Nephron (organoid): ENCODE results near the gene PYGO2.

Experiments
- H3K27ac Mint-ChIP-seq, 3 experiments: 2 replicates each; pipeline ENCODE4 v1.8.0; 2020; ENCODE audit warnings: mixed read lengths in 3 of 3, mild to moderate bottlenecking in 2 of 3, moderate library complexity in 1 of 3
- H3K27me3 Mint-ChIP-seq: 2 replicates; pipeline ENCODE4 v1.8.0; 2021; ENCODE audit warnings: low read depth, mild to moderate bottlenecking, moderate library complexity, mixed read lengths
- H3K36me3 Mint-ChIP-seq: 2 replicates; pipeline ENCODE4 v1.8.0; 2020; ENCODE audit warnings: low read depth, mixed read lengths
- H3K4me1 Mint-ChIP-seq: 2 replicates; pipeline ENCODE4 v1.8.0; 2020; ENCODE audit warnings: mixed read lengths
- H3K4me3 Mint-ChIP-seq, 3 experiments: 2 replicates each; pipeline ENCODE4 v1.8.0; 2020; ENCODE audit warnings: mild to moderate bottlenecking in 3 of 3, mixed read lengths in 3 of 3, moderate library complexity in 2 of 3
- H3K9me3 Mint-ChIP-seq: 2 replicates; pipeline ENCODE4 v1.8.0; 2020; ENCODE audit warnings: mixed read lengths
- TF ChIP-seq, protein P1 (sequence below), 3 experiments: fragments of 200-600 bp; sonication (generic); IDR thresholded peaks; one replicate each; pipeline ENCODE4 v1.5.0; 2021; ENCODE audit warnings: antibody characterized with exemption in 3 of 3; ENCODE audit not compliant: unreplicated experiment in 3 of 3

Gene PYGO2

DNA sequence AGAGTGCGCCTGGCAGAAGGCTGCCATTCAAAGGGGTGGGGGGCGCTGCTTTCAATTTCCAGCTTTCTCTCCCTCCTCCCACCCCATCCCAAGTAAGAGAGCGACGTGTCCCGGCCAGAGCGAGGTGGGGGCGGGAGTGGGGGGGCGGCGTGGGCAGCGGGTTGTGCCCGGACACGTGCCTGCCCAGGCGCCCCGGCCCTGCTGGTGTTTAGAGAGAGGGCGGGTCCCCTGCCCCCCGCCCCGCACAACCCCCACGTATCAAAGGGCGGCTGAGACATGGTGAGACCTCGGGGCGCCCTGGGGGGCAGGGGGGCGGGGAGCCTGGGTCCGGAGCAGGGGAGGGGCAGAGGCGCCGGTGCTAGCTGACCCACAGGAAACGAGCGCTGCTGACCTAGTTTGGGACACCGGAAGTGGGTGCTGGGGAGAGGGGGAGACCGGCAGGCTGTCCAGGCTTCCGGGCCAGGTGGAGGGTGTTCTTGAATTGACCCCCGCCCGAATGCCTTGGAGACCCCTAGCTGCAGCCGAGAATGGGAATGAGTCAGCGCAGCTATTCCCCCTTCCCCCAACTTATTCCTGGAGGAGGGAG is 42.3 kb upstream of the PYGO2 start:
- peaks cover 24% of the 10 kb centered on the region for H3K4me1 Mint-ChIP-seq
- H3K9me3 Mint-ChIP-seq = no peaks in the 10 kb centered on the region
- no peaks in the 10 kb centered on the region for H3K36me3 Mint-ChIP-seq
- peak overlapping the region; percentile 92 to 96 (median 92) for H3K4me3 Mint-ChIP-seq
- TF ChIP-seq, protein P1, sequence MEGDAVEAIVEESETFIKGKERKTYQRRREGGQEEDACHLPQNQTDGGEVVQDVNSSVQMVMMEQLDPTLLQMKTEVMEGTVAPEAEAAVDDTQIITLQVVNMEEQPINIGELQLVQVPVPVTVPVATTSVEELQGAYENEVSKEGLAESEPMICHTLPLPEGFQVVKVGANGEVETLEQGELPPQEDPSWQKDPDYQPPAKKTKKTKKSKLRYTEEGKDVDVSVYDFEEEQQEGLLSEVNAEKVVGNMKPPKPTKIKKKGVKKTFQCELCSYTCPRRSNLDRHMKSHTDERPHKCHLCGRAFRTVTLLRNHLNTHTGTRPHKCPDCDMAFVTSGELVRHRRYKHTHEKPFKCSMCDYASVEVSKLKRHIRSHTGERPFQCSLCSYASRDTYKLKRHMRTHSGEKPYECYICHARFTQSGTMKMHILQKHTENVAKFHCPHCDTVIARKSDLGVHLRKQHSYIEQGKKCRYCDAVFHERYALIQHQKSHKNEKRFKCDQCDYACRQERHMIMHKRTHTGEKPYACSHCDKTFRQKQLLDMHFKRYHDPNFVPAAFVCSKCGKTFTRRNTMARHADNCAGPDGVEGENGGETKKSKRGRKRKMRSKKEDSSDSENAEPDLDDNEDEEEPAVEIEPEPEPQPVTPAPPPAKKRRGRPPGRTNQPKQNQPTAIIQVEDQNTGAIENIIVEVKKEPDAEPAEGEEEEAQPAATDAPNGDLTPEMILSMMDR (IDR thresholded peaks at IDR 0.05; ENCODE audit: unreplicated experiment in 3 of 3) = no peak
- H3K27me3 Mint-ChIP-seq = no peaks in the 10 kb centered on the region
- H3K27ac Mint-ChIP-seq = peak overlapping the region; percentile 69 to 91 (median 79)

DNA sequence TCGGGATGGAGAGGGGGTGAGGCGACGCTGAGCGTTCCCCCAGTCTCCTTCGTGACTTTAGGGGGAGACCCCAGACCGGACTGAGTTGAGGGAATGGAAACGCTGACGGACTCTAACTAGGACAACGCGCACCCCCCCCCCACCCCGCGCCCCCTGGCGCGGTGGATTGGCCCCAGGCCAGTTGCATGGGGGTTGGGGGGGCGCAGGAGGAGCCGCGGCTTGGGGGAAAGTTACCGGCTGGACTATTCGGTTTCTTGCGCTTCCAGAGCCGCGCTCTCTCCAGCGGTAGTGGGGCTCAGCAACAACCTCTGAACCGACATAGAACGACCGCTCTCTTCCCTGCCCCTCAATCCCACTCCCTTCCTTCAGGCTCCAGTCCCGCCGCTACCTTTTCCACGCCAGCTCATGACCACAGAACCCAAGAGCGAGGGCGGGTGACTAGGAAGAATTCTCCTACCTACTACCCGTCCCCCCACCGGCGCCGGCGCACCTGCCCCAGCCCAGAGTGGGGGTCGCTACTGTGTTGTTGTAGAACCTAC is 41.7 kb upstream of the PYGO2 start:
- no peaks in the 10 kb centered on the region for H3K9me3 Mint-ChIP-seq
- peak overlapping the region; percentile 92 to 96 (median 92) for H3K4me3 Mint-ChIP-seq
- H3K27me3 Mint-ChIP-seq = no peaks in the 10 kb centered on the region
- no peaks in the 10 kb centered on the region for H3K36me3 Mint-ChIP-seq
- peaks cover 25% of the 10 kb centered on the region for H3K4me1 Mint-ChIP-seq
- H3K27ac Mint-ChIP-seq = peak overlapping the region; percentile 69 to 91 (median 79)
- TF ChIP-seq, protein P1 (IDR thresholded peaks at IDR 0.05; ENCODE audit: unreplicated experiment in 3 of 3) = no peak

DNA sequence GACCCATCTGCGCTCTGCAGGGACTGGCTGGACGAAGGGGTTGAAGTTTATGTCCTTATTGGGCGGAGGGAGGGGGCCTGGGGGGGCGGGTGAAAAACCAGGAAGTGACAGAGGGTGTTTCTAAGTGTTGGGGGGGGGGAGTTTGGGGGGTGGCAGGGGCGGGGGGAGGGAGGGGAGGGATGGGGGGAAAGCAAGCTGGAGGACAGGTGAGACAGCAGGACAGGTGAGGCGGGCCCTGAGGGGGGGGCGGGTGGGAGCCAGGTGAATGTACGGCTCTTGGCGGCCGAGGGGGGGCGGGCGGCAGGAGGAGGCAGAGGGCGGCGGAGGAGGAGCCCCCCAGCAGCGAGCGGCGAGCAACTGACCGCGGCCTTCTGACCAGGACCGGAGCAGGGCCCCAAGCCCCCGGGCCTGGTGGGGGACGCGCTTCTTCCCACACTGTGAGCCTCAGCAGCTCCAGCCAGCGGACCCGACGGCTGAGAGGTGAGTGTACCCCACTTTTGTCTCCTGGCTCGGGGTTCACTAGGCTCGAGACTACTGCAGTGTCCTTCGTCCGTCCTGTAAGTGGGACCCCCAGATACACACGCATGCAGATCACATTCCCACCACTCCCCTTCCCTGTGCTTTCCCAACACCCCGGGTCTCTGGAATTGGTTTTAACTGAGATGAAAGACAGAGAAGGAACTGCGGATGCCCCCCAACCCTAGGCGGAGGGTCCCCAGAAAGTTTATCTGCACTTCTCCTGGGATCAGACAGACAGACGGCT is 41.1 kb upstream of the PYGO2 start, which contains the start of gene ZBTB7B:
Gene ZBTB7B, plus strand, starts transcription at position 339 of the 763 bp plus-strand sequence. CDS start 11,859 bp downstream, outside the sequence.
- Mint-ChIP-seq H3K36me3 (no peaks in the 10 kb centered on the region), H3K27ac (peak within 1 kb of the TSS; percentile 79 to 93 (median 83)), H3K4me1 (peaks cover 25% of the 10 kb centered on the region), H3K27me3 (no peaks in the 10 kb centered on the region), H3K9me3 (no peaks in the 10 kb centered on the region), H3K4me3 (peak within 1 kb of the TSS; percentile 92 to 96 (median 92))
- TF ChIP-seq, protein P1 (IDR thresholded peaks at IDR 0.05; ENCODE audit: unreplicated experiment in 3 of 3) = no peak

DNA sequence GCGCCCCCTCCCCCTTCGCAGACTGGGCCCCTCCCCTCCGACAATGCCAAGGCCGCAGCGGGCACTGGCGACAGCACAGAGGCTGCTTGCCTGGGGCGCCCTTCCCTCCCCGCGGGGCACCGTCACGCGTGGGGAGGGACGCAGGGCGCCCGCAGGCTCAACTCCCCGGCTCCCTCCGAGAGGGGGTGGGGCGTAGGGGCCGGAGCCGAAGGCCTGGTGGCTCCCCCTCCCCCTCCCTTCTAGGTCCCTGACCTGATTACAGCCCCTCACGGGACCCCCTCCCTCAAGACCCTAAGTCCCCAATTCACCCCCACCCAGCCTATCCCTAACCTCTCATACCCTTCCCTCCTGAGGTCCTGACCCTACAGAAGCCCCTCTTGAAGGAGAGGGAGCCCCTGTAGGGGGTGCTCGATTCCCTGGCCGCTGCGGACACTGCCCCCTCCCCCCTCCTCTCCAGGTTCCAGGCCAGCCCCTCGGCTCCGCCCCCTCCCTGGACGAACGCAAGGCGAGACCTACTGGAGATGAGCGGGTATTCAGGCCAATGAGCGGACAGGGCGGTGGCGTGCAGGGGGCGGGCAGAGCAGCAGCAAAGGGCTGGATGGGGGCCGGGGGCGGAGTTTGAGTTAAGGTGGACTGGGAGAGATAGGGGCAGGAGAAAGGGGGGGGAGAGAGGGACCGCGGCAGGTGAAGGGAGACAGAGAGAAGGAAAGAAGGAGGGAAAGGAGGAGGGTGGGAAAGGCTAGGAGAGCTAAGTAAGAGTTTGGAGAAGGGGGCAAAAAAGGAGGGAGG is 40.3 kb upstream of the PYGO2 start:
- peak overlapping the region; percentile 75 to 98 (median 83) for H3K27ac Mint-ChIP-seq
- no peaks in the 10 kb centered on the region for H3K27me3 Mint-ChIP-seq
- TF ChIP-seq, protein P1 (IDR thresholded peaks at IDR 0.05; ENCODE audit: unreplicated experiment in 3 of 3) = peak; percentile 21 to 57 (median 24)
- H3K36me3 Mint-ChIP-seq = no peaks in the 10 kb centered on the region
- no peaks in the 10 kb centered on the region for H3K9me3 Mint-ChIP-seq
- H3K4me1 Mint-ChIP-seq = peaks cover 28% of the 10 kb centered on the region
- peak overlapping the region; percentile 88 to 93 (median 92) for H3K4me3 Mint-ChIP-seq

DNA sequence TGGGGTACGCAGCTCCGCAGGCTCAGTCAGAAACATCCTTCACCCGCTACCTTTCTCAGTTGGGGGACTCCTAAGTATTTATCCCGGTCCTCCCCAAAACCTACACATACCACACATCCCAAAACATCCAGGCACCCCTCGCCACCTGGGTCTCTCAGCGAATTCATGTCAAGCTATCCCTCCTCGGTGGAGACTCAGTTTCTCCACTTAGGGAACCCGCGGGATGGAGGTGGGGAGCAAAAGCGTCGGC is 39.8 kb upstream of the PYGO2 start:
- Mint-ChIP-seq H3K27me3 (no peaks in the 10 kb centered on the region), H3K4me3 (peak overlapping the region; percentile 88 to 93 (median 90)), H3K27ac (peak overlapping the region in 2 of 3 experiments; percentile 64 to 98), H3K9me3 (no peaks in the 10 kb centered on the region), H3K36me3 (no peaks in the 10 kb centered on the region), H3K4me1 (peaks cover 24% of the 10 kb centered on the region)
- TF ChIP-seq, protein P1 (IDR thresholded peaks at IDR 0.05; ENCODE audit: unreplicated experiment in 3 of 3) = no peak
